GM19463 (cell line): ENCODE results near the gene ELL2.
"Not testable (repeated sequence)": the region's sequence is repeated elsewhere in the genome, so short reads cannot be mapped to it uniquely, and the experiment has no call there.

ENCODE experiments used
- ATAC-seq: cut with Tn5 transposase; IDR thresholded peaks from one replicate; pipeline ENCODE4 v1.9.1; 2021; ENCODE audit warnings: mild to moderate bottlenecking, moderate library complexity; ENCODE audit not compliant: unreplicated experiment

ELL2 gene

GRCh38 chr5:95931079-95931833, 30.4 kb downstream of the ELL2 start:
- ATAC-seq, result no peak

GRCh38 chr5:95930141-95930930, 31.3 kb downstream of the ELL2 start:
- no peak for ATAC-seq

- ATAC-seq, result no peak
Measured at GRCh38 chr5:95928724-95929253, 32.9 kb downstream of the ELL2 start.

- ATAC-seq, result peak; percentile 46
Measured at GRCh38 chr5:95927927-95928723, 33.5 kb downstream of the ELL2 start.

GRCh38 chr5:95927300-95927699, 34.4 kb downstream of the ELL2 start:
- ATAC-seq, result not testable (repeated sequence)

- ATAC-seq, result peak; percentile 33
Measured at GRCh38 chr5:95925939-95926338, 35.7 kb downstream of the ELL2 start.

- no peak for ATAC-seq
Measured at GRCh38 chr5:95925378-95925744, 36.3 kb downstream of the ELL2 start.

- ATAC-seq, result no peak
Measured at GRCh38 chr5:95924720-95925377, 36.8 kb downstream of the ELL2 start.

GRCh38 chr5:95923918-95924544, 37.6 kb downstream of the ELL2 start:
- ATAC-seq, result peak; percentile 26

- no peak for ATAC-seq
Measured at GRCh38 chr5:95922798-95923197, 38.9 kb downstream of the ELL2 start.

GRCh38 chr5:95921501-95921900, 40.1 kb downstream of the ELL2 start:
- no peak for ATAC-seq

- ATAC-seq, result no peak
Measured at GRCh38 chr5:95920822-95921221, 40.8 kb downstream of the ELL2 start.

- ATAC-seq, result no peak
Measured at GRCh38 chr5:95919658-95920057, 42.0 kb downstream of the ELL2 start.

GRCh38 chr5:95918421-95919006, 43.1 kb downstream of the ELL2 start:
- ATAC-seq, result no peak

GRCh38 chr5:95917207-95917606, 44.4 kb downstream of the ELL2 start:
- no peak for ATAC-seq

- no peak for ATAC-seq
Measured at GRCh38 chr5:95916687-95917085, 45.0 kb downstream of the ELL2 start.

GRCh38 chr5:95915999-95916686, 45.5 kb downstream of the ELL2 start:
- ATAC-seq, result peak; percentile 79

GRCh38 chr5:95913663-95914062, 48.0 kb downstream of the ELL2 start:
- ATAC-seq, result no peak

- no peak for ATAC-seq
Measured at GRCh38 chr5:95912029-95912428, 49.6 kb downstream of the ELL2 start.
